ENCODE data around the gene CYP1A2. TPM values are rescaled to one million over a fixed set of nuclear protein-coding genes. Genes with fewer than 3 reads are reported as not detected.

The CYP1A2 gene
- total RNA-seq, 1 experiment from 2014 or later, result not detected

DNA sequence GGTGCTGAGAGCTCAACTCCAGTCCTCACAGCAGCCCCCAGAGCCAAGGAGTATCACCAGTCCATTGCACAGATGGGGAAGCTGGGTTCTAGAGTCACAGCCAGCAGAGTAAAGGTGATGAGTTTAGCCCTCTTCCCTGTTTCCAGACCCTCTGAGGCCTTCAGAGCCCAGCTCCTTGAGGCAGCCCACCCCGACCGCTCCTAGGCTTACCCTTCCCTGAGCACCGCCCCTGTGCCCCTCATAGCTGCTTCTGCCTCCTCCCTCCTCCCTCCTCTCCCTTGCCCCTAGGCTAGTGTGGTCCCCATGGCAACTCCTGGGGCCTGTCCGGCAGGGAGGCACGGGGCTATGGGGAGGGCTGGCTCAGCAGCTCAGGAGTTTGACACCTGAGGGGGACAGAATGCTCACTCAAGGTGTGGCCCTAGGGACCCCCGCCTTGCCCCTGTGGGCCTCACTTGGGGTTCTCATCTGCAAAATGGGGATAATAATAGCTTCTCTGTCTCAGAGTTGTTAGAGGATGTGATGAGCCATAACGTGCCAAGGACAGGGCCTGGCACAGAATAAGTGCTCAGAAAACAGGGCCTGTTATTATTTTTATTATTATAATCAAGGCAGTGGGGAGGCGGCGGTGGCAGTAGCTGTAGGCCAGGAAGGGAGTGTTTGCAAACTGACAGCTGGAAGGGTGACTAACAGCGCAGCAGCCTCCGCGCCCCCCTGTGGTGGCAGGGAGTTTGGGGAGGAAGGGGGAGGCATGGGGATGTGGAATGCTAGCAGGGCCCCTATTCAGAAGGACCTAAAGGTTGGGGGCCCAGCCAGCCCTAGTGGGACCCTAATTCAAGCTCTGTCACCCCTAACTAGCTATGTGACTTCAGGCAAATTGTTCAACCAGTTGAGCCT is 44.7 kb downstream of the CYP1A2 start:
- H2AFZ ChIP-seq (ENCODE audit: low read length), result no peak overlapping the region
- no peak overlapping the region for H4K91ac ChIP-seq (ENCODE audit: insufficient read length, low read depth, low read length)
- no peaks in the 10 kb centered on the region for H3K9me3 ChIP-seq (ENCODE audit: control insufficient read depth, low read depth, low read length)
- Mint-ChIP-seq H3K4me3 (no peak overlapping the region; a peak in 1 of 5 replicates), H3K4me1 (peaks cover 24 to 26% of the 10 kb centered on the region in 2 experiments), H3K36me3 (ENCODE audit: insufficient read depth in 1 of 3, low read depth in 3 of 3) (peaks cover 0 to 2% (median 0%) of the 10 kb centered on the region in 3 experiments; a peak in 2 of 7 replicates), H3K27me3 (ENCODE audit: low read depth) (no peaks in the 10 kb centered on the region), H3K27ac (no peak overlapping the region), H3K9me3 (no peaks in the 10 kb centered on the region; a peak in 1 of 5 replicates)
- H3K79me1 ChIP-seq (ENCODE audit: insufficient read depth, low read depth, low read length, poor library complexity, severe bottlenecking), result no peaks in the 10 kb centered on the region
- H3K9ac ChIP-seq (ENCODE audit: extremely low read depth, insufficient read length, low read length), result no peak overlapping the region
- peaks cover 2% of the 10 kb centered on the region; the same call in 1 of the 2 replicates for H3K4me1 ChIP-seq (ENCODE audit: insufficient read depth, low read length)
- H2AK5ac ChIP-seq (ENCODE audit: insufficient read length, low read length), result no peak overlapping the region
- H2BK15ac ChIP-seq (ENCODE audit: low read depth, low read length), result no peak overlapping the region
- H2BK5ac ChIP-seq (ENCODE audit: insufficient read length, low read length), result no peak overlapping the region
- no peak overlapping the region for H3K56ac ChIP-seq (ENCODE audit: insufficient read length, low read depth, low read length)
- H4K5ac ChIP-seq (ENCODE audit: insufficient read length, low read depth, low read length), result no peak overlapping the region
- H3K18ac ChIP-seq (ENCODE audit: insufficient read length, low read depth, low read length), result no peak overlapping the region
- no peak overlapping the region for H2BK12ac ChIP-seq (ENCODE audit: insufficient read length, low read depth, low read length)
- no peak overlapping the region for H3T11ph ChIP-seq (ENCODE audit: low read length)
- no peak overlapping the region for H3K23ac ChIP-seq (ENCODE audit: insufficient read length, low read depth, low read length)
- H3K27ac ChIP-seq (ENCODE audit: insufficient read length, low read depth, low read length), result no peak overlapping the region
- H2BK20ac ChIP-seq (ENCODE audit: low read depth, low read length, poor library complexity, severe bottlenecking), result no peak overlapping the region
- H4K8ac ChIP-seq (replicated peaks; ENCODE audit: insufficient read length, low read depth, low read length), result no peak overlapping the region
- TF ChIP-seq, protein P1, sequence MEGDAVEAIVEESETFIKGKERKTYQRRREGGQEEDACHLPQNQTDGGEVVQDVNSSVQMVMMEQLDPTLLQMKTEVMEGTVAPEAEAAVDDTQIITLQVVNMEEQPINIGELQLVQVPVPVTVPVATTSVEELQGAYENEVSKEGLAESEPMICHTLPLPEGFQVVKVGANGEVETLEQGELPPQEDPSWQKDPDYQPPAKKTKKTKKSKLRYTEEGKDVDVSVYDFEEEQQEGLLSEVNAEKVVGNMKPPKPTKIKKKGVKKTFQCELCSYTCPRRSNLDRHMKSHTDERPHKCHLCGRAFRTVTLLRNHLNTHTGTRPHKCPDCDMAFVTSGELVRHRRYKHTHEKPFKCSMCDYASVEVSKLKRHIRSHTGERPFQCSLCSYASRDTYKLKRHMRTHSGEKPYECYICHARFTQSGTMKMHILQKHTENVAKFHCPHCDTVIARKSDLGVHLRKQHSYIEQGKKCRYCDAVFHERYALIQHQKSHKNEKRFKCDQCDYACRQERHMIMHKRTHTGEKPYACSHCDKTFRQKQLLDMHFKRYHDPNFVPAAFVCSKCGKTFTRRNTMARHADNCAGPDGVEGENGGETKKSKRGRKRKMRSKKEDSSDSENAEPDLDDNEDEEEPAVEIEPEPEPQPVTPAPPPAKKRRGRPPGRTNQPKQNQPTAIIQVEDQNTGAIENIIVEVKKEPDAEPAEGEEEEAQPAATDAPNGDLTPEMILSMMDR (conservative IDR thresholded peaks at IDR 0.05), result no peak
- no peaks in the 10 kb centered on the region for H3K27me3 ChIP-seq (ENCODE audit: insufficient read depth, low read length)
- no peak overlapping the region for H2BK120ac ChIP-seq (ENCODE audit: low read depth, low read length, poor library complexity, severe bottlenecking)
- H3K79me2 ChIP-seq (ENCODE audit: insufficient read depth, low read length), result no peaks in the 10 kb centered on the region
- H3K4me2 ChIP-seq (ENCODE audit: insufficient read depth, insufficient read length, low read length), result no peak overlapping the region
- no peak overlapping the region for H3K14ac ChIP-seq (ENCODE audit: insufficient read depth, low read length)
- no CpG with 5 or more reads among the region's 12 CpGs for WGBS (ENCODE audit: extremely low coverage, insufficient read length, low lambda C conversion rate)
- no peak overlapping the region for H3K4ac ChIP-seq (ENCODE audit: low read depth, low read length)
- DNase-seq, result no peak
- no peaks in the 10 kb centered on the region for H3K23me2 ChIP-seq (ENCODE audit: insufficient read length, low read depth, low read length, poor library complexity, severe bottlenecking)
- H4K20me1 ChIP-seq (ENCODE audit: control insufficient read depth, insufficient read depth, insufficient read length), result no peaks in the 10 kb centered on the region

Data from H9 (cell line).